GM12874 (cell line): ENCODE data around the gene PCDHGA1.

Experiments
- TF ChIP-seq, protein P1 (sequence below): IDR thresholded peaks from 2 replicates; pipeline ENCODE4 v1.5.1; 2011; ENCODE audit warnings: low read depth, mild to moderate bottlenecking, control low read depth, low read length, moderate library complexity; ENCODE audit not compliant: insufficient read depth

PCDHGA1 gene

DNA sequence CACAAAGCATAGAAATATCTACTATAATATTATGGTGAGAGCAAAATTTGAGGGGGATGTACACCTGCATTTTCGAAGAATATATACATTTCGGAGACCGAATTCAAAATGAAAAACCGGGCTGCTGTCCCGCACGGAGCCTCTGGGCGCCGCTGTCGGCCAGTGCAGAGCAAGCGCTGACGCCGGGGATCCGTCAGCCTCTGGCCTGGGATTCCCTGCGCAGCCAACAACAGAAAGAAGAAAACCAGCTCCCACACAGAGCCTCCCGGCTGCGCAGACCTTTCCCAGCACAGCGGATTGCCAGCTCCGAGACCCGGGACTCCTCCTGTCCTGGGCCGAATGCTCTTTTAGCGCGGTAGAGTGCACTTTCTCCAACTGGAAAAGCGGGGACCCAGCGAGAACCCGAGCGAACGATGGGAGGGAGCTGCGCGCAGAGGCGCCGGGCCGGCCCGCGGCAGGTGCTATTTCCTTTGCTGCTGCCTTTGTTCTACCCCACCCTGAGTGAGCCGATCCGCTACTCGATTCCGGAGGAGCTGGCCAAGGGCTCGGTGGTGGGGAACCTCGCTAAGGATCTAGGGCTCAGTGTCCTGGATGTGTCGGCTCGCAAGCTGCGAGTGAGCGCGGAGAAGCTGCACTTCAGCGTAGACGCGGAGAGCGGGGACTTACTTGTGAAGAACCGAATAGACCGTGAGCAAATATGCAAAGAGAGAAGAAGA, 77.6 kb downstream of the PCDHGA1 start, which contains the start of gene PCDHGB6:
Gene PCDHGB6, plus strand, starts transcription at position 232 of the 716 bp plus-strand sequence. Its CDS starts 182 bp downstream, at position 414.
- TF ChIP-seq, protein P1, sequence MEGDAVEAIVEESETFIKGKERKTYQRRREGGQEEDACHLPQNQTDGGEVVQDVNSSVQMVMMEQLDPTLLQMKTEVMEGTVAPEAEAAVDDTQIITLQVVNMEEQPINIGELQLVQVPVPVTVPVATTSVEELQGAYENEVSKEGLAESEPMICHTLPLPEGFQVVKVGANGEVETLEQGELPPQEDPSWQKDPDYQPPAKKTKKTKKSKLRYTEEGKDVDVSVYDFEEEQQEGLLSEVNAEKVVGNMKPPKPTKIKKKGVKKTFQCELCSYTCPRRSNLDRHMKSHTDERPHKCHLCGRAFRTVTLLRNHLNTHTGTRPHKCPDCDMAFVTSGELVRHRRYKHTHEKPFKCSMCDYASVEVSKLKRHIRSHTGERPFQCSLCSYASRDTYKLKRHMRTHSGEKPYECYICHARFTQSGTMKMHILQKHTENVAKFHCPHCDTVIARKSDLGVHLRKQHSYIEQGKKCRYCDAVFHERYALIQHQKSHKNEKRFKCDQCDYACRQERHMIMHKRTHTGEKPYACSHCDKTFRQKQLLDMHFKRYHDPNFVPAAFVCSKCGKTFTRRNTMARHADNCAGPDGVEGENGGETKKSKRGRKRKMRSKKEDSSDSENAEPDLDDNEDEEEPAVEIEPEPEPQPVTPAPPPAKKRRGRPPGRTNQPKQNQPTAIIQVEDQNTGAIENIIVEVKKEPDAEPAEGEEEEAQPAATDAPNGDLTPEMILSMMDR, result peak; percentile 78

DNA sequence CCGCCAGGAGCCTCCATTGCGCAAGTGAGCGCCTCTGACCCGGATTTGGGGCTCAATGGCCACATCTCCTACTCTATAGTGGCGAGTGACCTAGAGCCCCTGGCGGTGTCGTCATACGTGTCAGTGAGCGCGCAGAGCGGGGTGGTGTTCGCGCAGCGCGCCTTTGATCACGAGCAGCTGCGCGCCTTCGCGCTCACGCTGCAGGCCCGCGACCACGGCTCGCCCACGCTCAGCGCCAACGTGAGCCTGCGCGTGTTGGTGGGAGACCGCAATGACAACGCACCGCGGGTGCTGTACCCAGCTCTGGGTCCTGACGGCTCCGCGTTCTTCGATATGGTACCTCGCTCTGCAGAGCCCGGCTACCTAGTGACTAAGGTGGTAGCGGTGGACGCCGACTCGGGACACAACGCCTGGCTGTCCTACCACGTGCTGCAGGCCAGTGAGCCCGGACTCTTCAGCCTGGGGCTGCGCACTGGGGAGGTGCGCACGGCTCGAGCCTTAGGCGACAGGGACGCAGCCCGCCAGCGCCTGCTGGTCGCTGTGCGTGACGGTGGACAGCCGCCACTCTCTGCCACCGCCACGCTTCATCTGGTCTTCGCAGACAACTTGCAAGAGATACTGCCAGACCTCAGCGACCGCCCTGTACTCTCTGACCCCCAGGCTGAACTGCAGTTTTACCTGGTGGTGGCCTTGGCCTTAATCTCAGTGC, 79.4 kb downstream of the PCDHGA1 start:
- TF ChIP-seq, protein P1, result no peak

DNA sequence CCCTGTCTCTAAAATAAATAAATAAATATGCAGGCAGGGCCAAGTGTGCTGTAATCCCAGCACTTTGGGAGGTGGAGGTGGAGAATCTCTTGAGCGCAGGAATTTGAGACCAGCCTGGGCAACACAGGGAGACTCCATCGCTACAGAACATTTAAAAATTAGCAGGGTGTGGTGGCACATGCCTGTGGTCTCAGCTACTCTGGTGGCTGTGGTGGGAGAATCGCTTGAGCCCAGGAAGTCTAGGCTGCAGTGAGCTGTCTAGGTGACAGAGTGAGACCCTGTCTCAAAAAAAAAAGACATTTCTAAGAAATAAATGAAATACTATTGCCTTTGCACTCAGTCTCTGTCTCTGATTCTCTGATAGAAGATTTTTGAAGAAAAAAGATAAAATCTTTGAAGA, 81.3 kb downstream of the PCDHGA1 start:
- TF ChIP-seq, protein P1, result no peak

GRCh38 chr5:141412854-141413539, 82.7 kb downstream of the PCDHGA1 start, which contains the start of gene PCDHGA10:
PCDHGA10 (plus strand) TSS chr5:141412987; CDS start chr5:141413176, 189 bp downstream.
- TF ChIP-seq, protein P1, result peak; percentile 70

GRCh38 chr5:141413540-141414069, 83.3 kb downstream of the PCDHGA1 start:
- TF ChIP-seq, protein P1, result no peak

DNA sequence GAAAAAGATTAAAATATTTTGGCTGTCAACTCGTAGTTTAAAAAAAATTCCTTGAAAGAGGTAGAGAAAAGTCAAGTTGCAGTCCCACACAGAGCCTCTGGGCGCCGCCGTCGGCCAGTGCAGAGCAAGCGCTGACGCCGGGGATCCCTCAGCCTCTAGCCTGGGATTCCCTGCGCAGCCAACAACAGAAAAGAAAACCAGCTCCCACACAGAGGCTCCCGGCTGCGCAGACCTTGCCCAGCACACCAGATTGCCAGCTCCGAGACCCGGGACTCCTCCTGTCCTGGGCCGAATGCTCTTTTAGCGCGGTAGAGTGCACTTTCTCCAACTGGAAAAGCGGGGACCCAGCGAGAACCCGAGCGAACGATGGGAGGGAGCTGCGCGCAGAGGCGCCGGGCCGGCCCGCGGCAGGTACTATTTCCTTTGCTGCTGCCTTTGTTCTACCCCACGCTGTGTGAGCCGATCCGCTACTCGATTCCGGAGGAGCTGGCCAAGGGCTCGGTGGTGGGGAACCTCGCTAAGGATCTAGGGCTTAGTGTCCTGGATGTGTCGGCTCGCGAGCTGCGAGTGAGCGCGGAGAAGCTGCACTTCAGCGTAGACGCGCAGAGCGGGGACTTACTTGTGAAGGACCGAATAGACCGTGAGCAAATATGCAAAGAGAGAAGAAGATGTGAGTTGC, 87.3 kb downstream of the PCDHGA1 start, which contains the start of gene PCDHGB7:
Gene PCDHGB7, plus strand, starts transcription at position 184 of the 679 bp plus-strand sequence. Its CDS starts 183 bp downstream, at position 367.
- TF ChIP-seq, protein P1, result peak; percentile 89
